ENCODE results near the gene TNS3. TPM values are rescaled to one million over a fixed set of nuclear protein-coding genes. Genes with fewer than 3 reads are reported as not detected.

TNS3 gene
- total RNA-seq, 1 experiment from 2014 or later, result 143 TPM

- Histone ChIP-seq H3K4me2 (no peak overlapping the region), H3F3A (ENCODE audit: insufficient read depth, low read depth) (peaks cover 51% of the 10 kb centered on the region), H3K9me2 (ENCODE audit: insufficient read depth) (no peaks in the 10 kb centered on the region), H3K9me3 (ENCODE audit: insufficient read depth, low read depth) (no peaks in the 10 kb centered on the region), H3K4me1 (replicated peaks; ENCODE audit: insufficient read depth) (peaks cover 30% of the 10 kb centered on the region), H3K27me3 (ENCODE audit: insufficient read depth, low read depth) (no peaks in the 10 kb centered on the region), H2AFZ (no peak overlapping the region), H4K20me1 (ENCODE audit: insufficient read depth) (peaks cover 87% of the 10 kb centered on the region), H3K79me2 (ENCODE audit: low read depth) (peaks cover 100% of the 10 kb centered on the region), H3K36me3 (ENCODE audit: low read depth) (peaks cover 63% of the 10 kb centered on the region), H3K4me3 (no peak overlapping the region), H3K27ac (no peak overlapping the region)
- ChIA-PET CTCF (interaction anchor here (0.5 kb wide), 1 partner anchor 17 kb away, joined by 19 read pairs; no protein-coding TSS in a partner anchor), POLR2A (ENCODE audit: unreplicated experiment) (no interaction called here)
- no peak for TF ChIP-seq EZH2 (IDR thresholded peaks at IDR 0.05; ENCODE audit: low read depth)
- no peak for TF ChIP-seq CTCF (conservative IDR thresholded peaks at IDR 0.05)
- BruUV-seq (replicated peaks), result no TSS peak
- DNase-seq, result no peak
- intact Hi-C loops (cut with micrococcal nuclease; ENCODE audit: unreplicated experiment), result no loop called here
Measured at GRCh38 chr7:47557694-47558670, 23.9 kb downstream of the TNS3 start.

GRCh38 chr7:47557317-47557693 lies 24.6 kb downstream of the TNS3 start:
- POLR2A ChIA-PET (ENCODE audit: unreplicated experiment), result no interaction called here
- no peak overlapping the region for H3K27ac ChIP-seq
- CTCF ChIA-PET, result interaction anchor here (0.5 kb wide), 1 partner anchor 18 kb away, joined by 19 read pairs; no protein-coding TSS in a partner anchor
- peaks cover 100% of the 10 kb centered on the region for H3K79me2 ChIP-seq (ENCODE audit: low read depth)
- no peaks in the 10 kb centered on the region for H3K27me3 ChIP-seq (ENCODE audit: insufficient read depth, low read depth)
- peaks cover 30% of the 10 kb centered on the region for H3K4me1 ChIP-seq (replicated peaks; ENCODE audit: insufficient read depth)
- no peak overlapping the region for H3K4me3 ChIP-seq
- BruUV-seq (replicated peaks), result no TSS peak
- H3K36me3 ChIP-seq (ENCODE audit: low read depth), result peaks cover 59% of the 10 kb centered on the region
- no peak for DNase-seq
- H3K9me3 ChIP-seq (ENCODE audit: insufficient read depth, low read depth), result no peaks in the 10 kb centered on the region
- no peak overlapping the region for H2AFZ ChIP-seq
- intact Hi-C loops (cut with micrococcal nuclease; ENCODE audit: unreplicated experiment), result no loop called here
- no peak overlapping the region for H3K4me2 ChIP-seq
- H3F3A ChIP-seq (ENCODE audit: insufficient read depth, low read depth), result peaks cover 49% of the 10 kb centered on the region
- peaks cover 83% of the 10 kb centered on the region for H4K20me1 ChIP-seq (ENCODE audit: insufficient read depth)
- H3K9me2 ChIP-seq (ENCODE audit: insufficient read depth), result no peaks in the 10 kb centered on the region
- TF ChIP-seq CTCF (conservative IDR thresholded peaks at IDR 0.05) (no peak), EZH2 (IDR thresholded peaks at IDR 0.05; ENCODE audit: low read depth) (no peak)

- H3K79me2 ChIP-seq (ENCODE audit: low read depth), result peaks cover 100% of the 10 kb centered on the region
- peaks cover 78% of the 10 kb centered on the region for H4K20me1 ChIP-seq (ENCODE audit: insufficient read depth)
- TF ChIP-seq CTCF (conservative IDR thresholded peaks at IDR 0.05) (no peak), EZH2 (IDR thresholded peaks at IDR 0.05; ENCODE audit: low read depth) (no peak)
- no peaks in the 10 kb centered on the region for H3K9me3 ChIP-seq (ENCODE audit: insufficient read depth, low read depth)
- H3F3A ChIP-seq (ENCODE audit: insufficient read depth, low read depth), result peaks cover 43% of the 10 kb centered on the region
- no peaks in the 10 kb centered on the region for H3K9me2 ChIP-seq (ENCODE audit: insufficient read depth)
- intact Hi-C loops (cut with micrococcal nuclease; ENCODE audit: unreplicated experiment), result no loop called here
- ChIA-PET CTCF (no interaction called here), POLR2A (ENCODE audit: unreplicated experiment) (no interaction called here)
- H2AFZ ChIP-seq, result no peak overlapping the region
- no peaks in the 10 kb centered on the region for H3K27me3 ChIP-seq (ENCODE audit: insufficient read depth, low read depth)
- no TSS peak for BruUV-seq (replicated peaks)
- no peak overlapping the region for H3K4me2 ChIP-seq
- H3K4me3 ChIP-seq, result no peak overlapping the region
- peaks cover 27% of the 10 kb centered on the region for H3K4me1 ChIP-seq (replicated peaks; ENCODE audit: insufficient read depth)
- peaks cover 61% of the 10 kb centered on the region for H3K36me3 ChIP-seq (ENCODE audit: low read depth)
- DNase-seq, result no peak
- H3K27ac ChIP-seq, result no peak overlapping the region
Measured at GRCh38 chr7:47556511-47557180, 25.3 kb downstream of the TNS3 start.
